ENCODE data around the gene POLR2E. TPM values are rescaled to one million over a fixed set of nuclear protein-coding genes. Genes with fewer than 3 reads are reported as not detected.
"Not testable (repeated sequence)": the region's sequence is repeated elsewhere in the genome, so short reads cannot be mapped to it uniquely, and the experiment has no call there.

The POLR2E gene
- polyA plus RNA-seq, 1 donor from 2014 or later: 237 TPM

DNA sequence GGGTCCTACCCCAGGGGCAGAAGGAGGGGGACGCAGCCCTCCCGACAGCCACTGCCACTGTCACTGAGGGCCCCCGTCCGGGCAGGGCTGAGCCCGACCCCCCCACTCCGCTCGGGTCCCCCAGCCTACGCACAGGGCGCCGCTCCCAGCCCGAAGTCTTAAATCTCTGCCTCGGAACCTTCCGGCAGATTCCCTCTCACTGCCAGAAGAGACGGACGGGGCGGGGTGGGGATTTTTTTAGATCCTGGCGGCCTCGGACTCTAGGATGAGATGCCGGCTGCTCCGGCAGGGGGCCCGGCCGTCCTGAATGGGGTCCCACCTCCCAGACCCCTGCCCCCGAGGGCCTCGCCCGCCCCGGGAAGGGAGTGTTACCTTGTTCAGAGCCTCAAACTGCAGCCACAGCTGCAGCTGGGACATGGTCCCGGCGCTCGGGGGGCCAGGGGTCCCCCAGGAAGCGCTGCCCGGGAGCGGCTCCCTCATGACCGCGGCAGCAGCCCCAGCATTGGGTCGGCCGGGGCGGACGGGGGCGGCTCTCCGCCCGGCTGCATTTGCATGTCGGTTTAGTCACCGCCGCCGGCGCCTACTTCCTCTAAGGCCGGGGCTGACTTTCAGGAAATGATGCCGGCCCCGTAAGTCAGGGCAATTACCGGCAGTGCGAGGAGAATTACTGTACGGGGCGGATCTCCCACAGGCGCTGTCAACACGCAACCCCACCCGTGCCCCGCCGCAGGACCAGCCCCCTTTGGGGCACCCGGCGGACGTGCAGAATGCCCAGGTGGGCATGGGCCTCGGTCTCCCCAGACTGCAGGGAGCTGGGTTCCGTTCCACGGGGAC is 36.8 kb upstream of the POLR2E start:
- Mint-ChIP-seq H3K9me3 (no peaks in the 10 kb centered on the region), H3K27ac (peak overlapping the region; percentile 90 to 93 (median 92)), H3K36me3 (no peaks in the 10 kb centered on the region), H3K4me1 (peaks cover 12 to 18% (median 17%) of the 10 kb centered on the region in 3 donors), H3K27me3 (no peaks in the 10 kb centered on the region), H3K4me3 (peak overlapping the region; percentile 83 to 93 (median 90))

- Mint-ChIP-seq H3K27ac (peak overlapping the region; percentile 90 to 93 (median 92)), H3K36me3 (no peaks in the 10 kb centered on the region), H3K4me1 (peaks cover 12 to 18% (median 15%) of the 10 kb centered on the region in 3 donors), H3K9me3 (no peaks in the 10 kb centered on the region), H3K27me3 (no peaks in the 10 kb centered on the region), H3K4me3 (peak overlapping the region; percentile 83 to 93 (median 90))
Measured at GRCh38 chr19:1130771-1131717, 35.9 kb upstream of the POLR2E start.

DNA sequence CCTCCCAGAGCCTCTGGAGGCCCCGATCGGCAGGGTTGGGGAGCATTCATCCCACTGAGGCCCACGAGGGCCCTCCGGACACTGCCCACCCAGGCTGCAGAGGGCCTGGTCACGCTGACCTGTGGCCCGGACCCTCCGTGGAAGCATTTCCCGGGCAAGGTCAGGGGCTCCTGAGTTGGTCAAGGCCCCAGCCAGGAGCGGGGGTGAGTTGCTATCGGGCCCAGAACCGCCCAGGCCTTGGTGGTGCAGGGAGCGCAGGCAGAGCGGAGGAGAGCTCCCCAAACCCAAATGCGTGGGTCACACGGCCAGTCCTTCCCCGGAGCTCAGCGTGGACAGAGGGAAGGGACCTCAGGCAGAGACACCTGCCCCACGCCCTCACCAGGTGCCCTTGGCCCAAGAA is 34.4 kb upstream of the POLR2E start:
- H3K36me3 Mint-ChIP-seq: no peaks in the 10 kb centered on the region
- peak overlapping the region in 2 of 4 donors; percentile 12 to 91 for H3K4me3 Mint-ChIP-seq
- H3K27me3 Mint-ChIP-seq: no peaks in the 10 kb centered on the region
- H3K9me3 Mint-ChIP-seq: no peaks in the 10 kb centered on the region
- H3K4me1 Mint-ChIP-seq: peaks cover 12 to 18% (median 14%) of the 10 kb centered on the region in 3 donors
- H3K27ac Mint-ChIP-seq: peak overlapping the region in 1 of 3 donors; percentile 69

DNA sequence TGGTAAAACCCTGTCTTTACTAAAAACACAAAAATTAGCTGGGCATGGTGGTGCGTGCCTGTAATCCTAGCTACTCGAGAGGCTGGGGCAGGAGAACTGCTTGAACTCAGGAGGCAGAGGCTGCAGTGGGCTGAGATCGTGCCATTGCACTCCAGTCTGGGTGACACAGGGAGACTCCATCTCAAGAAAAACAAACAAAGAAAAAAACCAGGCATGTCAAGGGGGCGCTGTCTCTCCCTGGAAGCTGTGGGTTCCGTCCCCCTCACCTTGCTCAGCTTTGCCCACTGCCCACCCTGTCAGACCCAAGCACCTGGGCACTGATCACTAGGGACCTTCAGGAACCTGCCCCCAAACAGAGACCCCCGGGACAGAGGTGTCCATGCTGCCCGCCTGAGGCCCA is 33.9 kb upstream of the POLR2E start:
- not testable (repeated sequence) for H3K9me3 Mint-ChIP-seq, H3K27ac Mint-ChIP-seq, H3K4me3 Mint-ChIP-seq, H3K36me3 Mint-ChIP-seq, H3K27me3 Mint-ChIP-seq
- H3K4me1 Mint-ChIP-seq: peaks cover 12 to 18% (median 14%) of the 10 kb centered on the region in 3 donors

DNA sequence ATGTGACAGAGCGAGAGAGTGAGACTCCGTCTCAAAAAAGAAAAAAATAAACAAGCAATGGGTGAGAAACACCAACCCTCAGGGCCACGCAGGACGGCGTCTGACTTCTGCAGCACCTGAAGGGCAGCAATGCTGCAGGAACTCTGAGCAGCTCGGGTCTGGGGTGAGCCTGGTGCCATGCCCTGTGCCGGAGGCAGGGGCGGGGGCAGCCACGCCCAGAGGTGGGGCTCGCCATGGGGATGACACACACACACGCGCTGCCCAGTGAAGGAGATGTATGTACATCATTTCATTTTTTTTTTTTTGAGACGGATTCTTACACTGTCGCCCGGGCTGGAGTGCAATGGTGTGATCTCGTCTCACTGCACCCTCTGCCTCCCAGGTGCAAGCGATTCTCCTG is 32.9 kb upstream of the POLR2E start:
- H3K4me1 Mint-ChIP-seq: peaks cover 6 to 14% (median 10%) of the 10 kb centered on the region in 3 donors
- no peak overlapping the region for H3K4me3 Mint-ChIP-seq
- H3K27me3 Mint-ChIP-seq: no peaks in the 10 kb centered on the region
- no peak overlapping the region for H3K27ac Mint-ChIP-seq
- H3K9me3 Mint-ChIP-seq: no peaks in the 10 kb centered on the region
- H3K36me3 Mint-ChIP-seq: no peaks in the 10 kb centered on the region

DNA sequence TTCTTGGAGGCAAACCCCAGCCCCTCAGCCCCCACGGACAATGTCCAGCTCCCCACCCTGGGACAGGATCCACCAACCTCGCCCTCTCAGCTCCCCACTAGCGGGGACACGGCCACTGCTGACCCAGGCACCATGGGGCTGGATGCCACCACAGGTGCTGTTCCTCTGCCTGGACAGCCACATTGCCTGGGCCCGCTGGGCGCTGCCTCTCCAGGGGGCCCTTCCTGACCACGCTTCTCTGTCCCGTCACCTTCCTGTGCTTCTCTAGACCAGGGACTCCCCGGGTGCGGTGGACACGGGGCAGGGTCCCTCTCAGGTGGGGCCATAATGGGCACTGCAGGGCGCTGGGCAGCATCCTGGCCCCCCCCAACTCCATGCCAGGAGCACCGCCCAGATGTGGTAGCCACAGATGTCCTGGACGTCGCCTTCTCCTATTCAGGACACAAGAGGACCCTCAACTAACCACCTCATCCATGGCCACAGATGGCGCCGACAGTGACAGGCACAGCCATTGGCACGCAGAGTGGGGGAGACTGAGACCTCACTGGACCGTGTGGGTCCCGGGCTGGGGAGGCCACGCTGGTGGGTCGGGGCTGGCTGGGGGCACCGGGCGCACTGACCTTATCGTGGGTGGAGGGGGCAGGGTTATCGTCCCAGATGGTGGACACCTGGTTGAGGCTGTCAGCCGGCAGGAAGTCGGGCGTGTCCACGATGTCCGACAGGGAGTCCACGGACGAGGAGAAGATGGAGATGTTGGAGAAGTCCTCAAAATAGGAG is 32.0 kb upstream of the POLR2E start:
- H3K27ac Mint-ChIP-seq: no peak overlapping the region
- H3K9me3 Mint-ChIP-seq: no peaks in the 10 kb centered on the region
- H3K4me1 Mint-ChIP-seq: peaks cover 6 to 14% (median 10%) of the 10 kb centered on the region in 3 donors
- peaks cover 2% of the 10 kb centered on the region for H3K36me3 Mint-ChIP-seq
- H3K27me3 Mint-ChIP-seq: no peaks in the 10 kb centered on the region
- H3K4me3 Mint-ChIP-seq: no peak overlapping the region

- peaks cover 2% of the 10 kb centered on the region for H3K36me3 Mint-ChIP-seq
- no peaks in the 10 kb centered on the region for H3K9me3 Mint-ChIP-seq
- H3K4me3 Mint-ChIP-seq: no peak overlapping the region
- no peaks in the 10 kb centered on the region for H3K27me3 Mint-ChIP-seq
- H3K4me1 Mint-ChIP-seq: peaks cover 5 to 11% (median 9%) of the 10 kb centered on the region in 3 donors
- peak overlapping the region in 1 of 3 donors; percentile 69 for H3K27ac Mint-ChIP-seq
Measured at GRCh38 chr19:1125601-1126467, 30.7 kb upstream of the POLR2E start.

DNA sequence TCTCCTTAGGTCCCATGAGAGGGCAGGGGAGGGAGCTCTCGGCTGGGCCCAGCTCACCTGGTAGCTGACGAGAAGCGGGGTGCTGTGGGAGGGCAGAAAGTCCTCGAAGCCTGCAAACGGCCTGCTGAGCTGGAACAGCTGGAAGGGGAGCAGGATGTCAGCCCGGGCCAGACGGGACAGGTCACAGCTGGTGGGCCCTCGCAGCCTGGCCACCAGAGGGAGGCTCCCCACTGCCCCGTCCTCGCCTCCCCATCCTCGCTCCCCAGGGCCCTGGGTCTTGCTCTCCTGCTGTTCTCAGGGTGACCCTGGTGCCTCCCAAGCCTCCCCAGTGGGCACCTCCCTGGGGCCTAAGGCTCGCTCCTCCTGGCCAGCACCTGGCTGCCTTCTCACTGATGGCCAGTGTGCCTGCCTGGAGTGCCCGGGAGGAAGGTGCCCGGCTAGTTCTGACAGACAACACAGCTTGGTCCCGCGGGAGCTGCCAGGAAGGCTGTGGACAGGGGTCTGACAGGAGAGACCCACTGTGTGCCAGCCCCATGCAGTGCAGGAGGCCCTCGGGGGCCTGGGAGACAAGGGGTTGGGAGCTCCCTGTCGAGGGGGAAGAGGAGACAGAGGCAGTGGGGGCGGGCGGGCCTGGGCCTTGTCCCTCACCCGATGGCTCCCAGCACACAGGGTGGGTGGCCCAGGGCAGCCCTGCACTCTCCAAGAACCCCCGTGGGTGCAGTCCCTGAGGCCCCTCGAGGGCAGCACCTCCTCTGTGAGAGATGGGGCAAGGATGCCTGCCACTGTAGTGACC is 28.9 kb upstream of the POLR2E start:
- H3K36me3 Mint-ChIP-seq: peaks cover 2% of the 10 kb centered on the region
- H3K27ac Mint-ChIP-seq: no peak overlapping the region
- H3K4me1 Mint-ChIP-seq: peaks cover 0 to 1% (median 0%) of the 10 kb centered on the region in 3 donors
- no peak overlapping the region for H3K4me3 Mint-ChIP-seq
- no peaks in the 10 kb centered on the region for H3K9me3 Mint-ChIP-seq
- H3K27me3 Mint-ChIP-seq: no peaks in the 10 kb centered on the region

GRCh38 chr19:1123381-1123780 is 28.2 kb upstream of the POLR2E start:
- Mint-ChIP-seq H3K36me3 (peaks cover 2% of the 10 kb centered on the region), H3K27me3 (no peaks in the 10 kb centered on the region), H3K4me3 (no peak overlapping the region), H3K4me1 (no peaks in the 10 kb centered on the region), H3K27ac (no peak overlapping the region), H3K9me3 (no peaks in the 10 kb centered on the region)

GRCh38 chr19:1122972-1123363 is 27.8 kb upstream of the POLR2E start:
- peaks cover 2% of the 10 kb centered on the region for H3K36me3 Mint-ChIP-seq
- H3K9me3 Mint-ChIP-seq: no peaks in the 10 kb centered on the region
- peak overlapping the region in 1 of 3 donors; percentile 21 for H3K27ac Mint-ChIP-seq
- no peaks in the 10 kb centered on the region for H3K4me1 Mint-ChIP-seq
- no peaks in the 10 kb centered on the region for H3K27me3 Mint-ChIP-seq
- peak overlapping the region in 1 of 4 donors; percentile 32 for H3K4me3 Mint-ChIP-seq

DNA sequence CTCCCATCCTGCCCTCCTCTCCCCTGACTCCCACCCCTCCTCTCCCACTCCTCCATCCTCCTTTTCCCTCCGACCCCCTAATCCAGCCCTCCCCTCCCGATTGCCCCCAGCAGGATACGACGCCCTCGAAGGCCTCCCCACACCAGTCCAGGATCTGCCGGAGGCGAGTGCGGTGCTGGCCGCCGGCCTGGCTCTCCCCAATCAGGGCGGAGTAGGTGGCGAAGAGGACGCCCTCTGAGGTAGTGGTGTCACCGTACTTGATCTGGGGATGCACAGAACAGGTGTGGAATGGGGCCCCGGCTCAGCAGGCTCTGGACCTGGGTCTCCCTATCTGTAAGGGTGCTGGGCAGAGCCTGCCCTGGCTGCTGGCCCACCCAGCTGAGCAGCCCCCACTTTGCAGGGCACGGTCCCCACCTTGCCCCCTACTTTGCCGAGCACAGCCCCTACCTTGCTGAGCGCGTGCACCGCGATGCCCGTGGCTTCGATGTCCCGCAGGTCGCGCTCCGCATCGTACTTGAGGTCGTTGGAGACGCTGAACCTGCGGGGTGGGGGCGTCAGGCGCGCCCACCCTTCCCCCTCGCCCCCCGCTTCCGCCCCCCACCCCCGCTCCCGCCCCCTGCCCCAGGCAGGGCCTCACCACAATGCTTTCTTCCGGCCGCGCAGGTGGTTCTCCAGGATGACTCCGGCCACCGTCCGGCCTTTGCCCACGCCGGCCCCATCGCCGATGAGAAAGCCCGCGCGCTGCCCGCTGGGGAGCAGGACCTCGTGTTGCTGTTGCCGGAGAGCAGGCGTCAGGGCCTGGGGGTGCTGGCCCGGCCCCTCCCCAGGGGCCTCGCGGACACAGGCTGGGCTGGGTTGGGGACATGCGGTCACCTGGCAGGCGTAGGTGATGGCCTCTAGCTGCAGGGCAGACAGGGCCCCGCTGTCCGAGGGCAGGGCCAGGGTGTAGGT is 27.1 kb upstream of the POLR2E start:
- H3K4me3 Mint-ChIP-seq: peak overlapping the region in 1 of 4 donors; percentile 32
- H3K27me3 Mint-ChIP-seq: no peaks in the 10 kb centered on the region
- H3K27ac Mint-ChIP-seq: peak overlapping the region in 1 of 3 donors; percentile 21
- H3K4me1 Mint-ChIP-seq: no peaks in the 10 kb centered on the region
- H3K36me3 Mint-ChIP-seq: peaks cover 2% of the 10 kb centered on the region
- H3K9me3 Mint-ChIP-seq: no peaks in the 10 kb centered on the region

GRCh38 chr19:1121395-1121794 is 26.2 kb upstream of the POLR2E start:
- no peaks in the 10 kb centered on the region for H3K4me1 Mint-ChIP-seq
- no peaks in the 10 kb centered on the region for H3K9me3 Mint-ChIP-seq
- H3K36me3 Mint-ChIP-seq: peaks cover 2% of the 10 kb centered on the region
- H3K27ac Mint-ChIP-seq: no peak overlapping the region
- no peak overlapping the region for H3K4me3 Mint-ChIP-seq
- H3K27me3 Mint-ChIP-seq: no peaks in the 10 kb centered on the region

All from IgD-negative memory B cell (primary cell).